PC-3 (cell line): Measurements from ENCODE around the gene GATD1. TPM values are rescaled to one million over a fixed set of nuclear protein-coding genes. Genes with fewer than 3 reads are reported as not detected.

ENCODE experiments used
- ATAC-seq: fragments of 200-7000 bp; cut with Tn5 transposase; 2 replicates; pipeline ENCODE4 v1.9.1; 2020; ENCODE audit warnings: mild to moderate bottlenecking, moderate library complexity
- BruUV-seq: library from RNA; stranded (reverse); fragments of 400-500 nt; replicated peaks from 2 replicates; lab custom pipeline; 2021; lab: Mats Ljungman, UMichigan
- CTCF ChIA-PET: fragments of 300-600 bp; sonication (Branson Sonifier 250); formaldehyde crosslinking; loops from one replicate; lab custom pipeline; 2022; ENCODE audit warnings: antibody characterized with exemption; lab: Charles Lee
- POLR2A ChIA-PET: fragments of 300-600 bp; sonication (Branson Sonifier 250); formaldehyde crosslinking; loops from one replicate; lab custom pipeline; 2022; ENCODE audit warnings: antibody characterized with exemption; ENCODE audit not compliant: unreplicated experiment; lab: Charles Lee
- DNase-seq: peaks from one replicate; pipeline ENCODE4 v3.0.0-alpha.2; 2015
- H2AFZ ChIP-seq: fragments of 300-600 bp; sonication (generic); 2 replicates; pipeline ENCODE4 v1.6.0; 2016; ENCODE audit warnings: antibody characterized with exemption, low read length
- H3F3A ChIP-seq: fragments of 300-600 bp; sonication (generic); one replicate; pipeline ENCODE4 v1.6.0; 2017; ENCODE audit warnings: antibody characterized with exemption, low read length, control low read depth, mild to moderate bottlenecking; ENCODE audit not compliant: unreplicated experiment
- H3K27ac ChIP-seq: fragments of 300-600 bp; sonication (generic); 2 replicates; pipeline ENCODE4 v1.5.1; 2016; ENCODE audit warnings: mild to moderate bottlenecking, low read length
- H3K27me3 ChIP-seq: fragments of 300-600 bp; sonication (generic); 2 replicates; pipeline ENCODE4 v1.6.1; 2016; ENCODE audit warnings: low read length, mixed read lengths
- H3K36me3 ChIP-seq: fragments of 300-600 bp; sonication (generic); 2 replicates; pipeline ENCODE4 v1.6.1; 2016; ENCODE audit warnings: low read depth, mixed run types, low read length, mixed read lengths
- H3K4me1 ChIP-seq: fragments of 300-600 bp; sonication (generic); 2 replicates; pipeline ENCODE4 v1.5.1; 2016; ENCODE audit warnings: low read length; ENCODE audit not compliant: insufficient read depth
- H3K4me2 ChIP-seq: fragments of 300-600 bp; sonication (generic); 2 replicates; pipeline ENCODE4 v1.6.0; 2016; ENCODE audit warnings: low read length
- H3K4me3 ChIP-seq: fragments of 300-600 bp; sonication (generic); 2 replicates; pipeline ENCODE4 v1.5.1; 2016; ENCODE audit warnings: mild to moderate bottlenecking, low read length, mixed read lengths
- H3K79me2 ChIP-seq: fragments of 300-600 bp; sonication (generic); 2 replicates; pipeline ENCODE4 v1.6.1; 2017; ENCODE audit warnings: low read length, mixed read lengths
- H3K9ac ChIP-seq: fragments of 300-600 bp; sonication (generic); 2 replicates; pipeline ENCODE4 v1.6.0; 2016; ENCODE audit warnings: mild to moderate bottlenecking, low read length
- H3K9me2 ChIP-seq: fragments of 300-600 bp; sonication (generic); replicated peaks from 2 replicates; pipeline ENCODE4 v1.6.1; 2016; ENCODE audit warnings: mixed run types, low read length, mixed read lengths
- H3K9me3 ChIP-seq: fragments of 300-600 bp; sonication (generic); 2 replicates; pipeline ENCODE4 v1.6.1; 2016; ENCODE audit warnings: low read length, mixed read lengths
- H4K20me1 ChIP-seq: fragments of 300-600 bp; sonication (generic); 2 replicates; pipeline ENCODE4 v1.6.1; 2016; ENCODE audit warnings: low read length, mixed read lengths
- EZH2 ChIP-seq: fragments of 300-600 bp; sonication (generic); IDR thresholded peaks from one replicate; pipeline ENCODE4 v1.6.1; 2017; ENCODE audit warnings: antibody characterized with exemption, mild to moderate bottlenecking, low read length; ENCODE audit not compliant: unreplicated experiment
- EZH2phosphoT487 ChIP-seq: fragments of 300-600 bp; sonication (generic); IDR thresholded peaks from 2 replicates; pipeline ENCODE4 v1.6.1; 2018; ENCODE audit warnings: mild to moderate bottlenecking, antibody characterized with exemption, low read length, borderline replicate concordance
- intact Hi-C: fragments of 100-400 bp; cut with micrococcal nuclease; formaldehyde crosslinking; loops from 2 replicates; pipeline ENCODE4 v1.9.0; 2023
- total RNA-seq: library from RNA; depleted of rRNA; stranded (reverse); fragments of >200 nt; gene quantifications from 2 replicates; pipeline ENCODE4 v1.2.3, GENCODE V29; 2014
- TF ChIP-seq, protein P1 (sequence below): fragments of 300-600 bp; sonication (generic); conservative IDR thresholded peaks from 2 replicates; pipeline ENCODE4 v1.5.1; 2017; ENCODE audit warnings: antibody characterized with exemption, low read depth, mild to moderate bottlenecking, low read length

Gene GATD1
- total RNA-seq, 1 experiment from 2014 or later, result 39.7 TPM

- BruUV-seq, result no TSS peak
- Histone ChIP-seq H3K9ac (no peak overlapping the region), H2AFZ (no peak overlapping the region), H3K27me3 (no peaks in the 10 kb centered on the region), H3K9me3 (no peaks in the 10 kb centered on the region), H3K4me1 (0 out of 2 replicates have a peak, but pooled peaks cover 8% of the 10 kb centered on the region), H3K4me2 (no peak overlapping the region), H3K27ac (no peak overlapping the region), H3F3A (no peaks in the 10 kb centered on the region), H3K36me3 (no peaks in the 10 kb centered on the region), H4K20me1 (no peaks in the 10 kb centered on the region), H3K4me3 (no peak overlapping the region), H3K79me2 (peaks cover 5% of the 10 kb centered on the region), H3K9me2 (no peaks in the 10 kb centered on the region)
- ChIA-PET POLR2A (no interaction called here), CTCF (no interaction called here)
- ATAC-seq (no peak), DNase-seq (no peak)
- TF ChIP-seq, protein P1, sequence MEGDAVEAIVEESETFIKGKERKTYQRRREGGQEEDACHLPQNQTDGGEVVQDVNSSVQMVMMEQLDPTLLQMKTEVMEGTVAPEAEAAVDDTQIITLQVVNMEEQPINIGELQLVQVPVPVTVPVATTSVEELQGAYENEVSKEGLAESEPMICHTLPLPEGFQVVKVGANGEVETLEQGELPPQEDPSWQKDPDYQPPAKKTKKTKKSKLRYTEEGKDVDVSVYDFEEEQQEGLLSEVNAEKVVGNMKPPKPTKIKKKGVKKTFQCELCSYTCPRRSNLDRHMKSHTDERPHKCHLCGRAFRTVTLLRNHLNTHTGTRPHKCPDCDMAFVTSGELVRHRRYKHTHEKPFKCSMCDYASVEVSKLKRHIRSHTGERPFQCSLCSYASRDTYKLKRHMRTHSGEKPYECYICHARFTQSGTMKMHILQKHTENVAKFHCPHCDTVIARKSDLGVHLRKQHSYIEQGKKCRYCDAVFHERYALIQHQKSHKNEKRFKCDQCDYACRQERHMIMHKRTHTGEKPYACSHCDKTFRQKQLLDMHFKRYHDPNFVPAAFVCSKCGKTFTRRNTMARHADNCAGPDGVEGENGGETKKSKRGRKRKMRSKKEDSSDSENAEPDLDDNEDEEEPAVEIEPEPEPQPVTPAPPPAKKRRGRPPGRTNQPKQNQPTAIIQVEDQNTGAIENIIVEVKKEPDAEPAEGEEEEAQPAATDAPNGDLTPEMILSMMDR, result no peak
- TF ChIP-seq EZH2phosphoT487 (no peak), EZH2 (no peak)
- intact Hi-C loops, result no loop called here
Observed at GRCh38 chr11:802693-803466, 25.6 kb upstream of the GATD1 start.

- no peak overlapping the region for H3K9ac ChIP-seq
- POLR2A ChIA-PET, result no interaction called here
- intact Hi-C loops, result no loop called here
- DNase-seq, result no peak
- no peaks in the 10 kb centered on the region for H3F3A ChIP-seq
- TF ChIP-seq EZH2, result no peak
- TF ChIP-seq, protein P1, result no peak
- TF ChIP-seq EZH2phosphoT487, result no peak
- ATAC-seq, result no peak
- CTCF ChIA-PET, result no interaction called here
- peaks cover 6% of the 10 kb centered on the region; the same call in 1 of the 2 replicates for H3K79me2 ChIP-seq
- H3K4me1 ChIP-seq, result peaks cover 8% of the 10 kb centered on the region; the same call in 1 of the 2 replicates
- H4K20me1 ChIP-seq, result no peaks in the 10 kb centered on the region
- no peak overlapping the region for H3K4me3 ChIP-seq
- no peaks in the 10 kb centered on the region for H3K27me3 ChIP-seq
- BruUV-seq, result no TSS peak
- no peak overlapping the region for H2AFZ ChIP-seq
- no peaks in the 10 kb centered on the region for H3K9me2 ChIP-seq
- no peak overlapping the region for H3K4me2 ChIP-seq
- no peaks in the 10 kb centered on the region for H3K9me3 ChIP-seq
- H3K36me3 ChIP-seq, result no peaks in the 10 kb centered on the region
- H3K27ac ChIP-seq, result no peak overlapping the region
Observed at GRCh38 chr11:802018-802617, 24.8 kb upstream of the GATD1 start.
